GM12873 (cell line): Measurements from ENCODE around the gene WNT9B.

Experiments used
- CTCF ChIP-seq: IDR thresholded peaks from 2 replicates; pipeline ENCODE4 v1.5.1; 2012; ENCODE audit warnings: low read depth, mild to moderate bottlenecking, moderate library complexity, low read length, control low read depth; ENCODE audit not compliant: insufficient read depth; ENCODE audit errors: missing control alignments

WNT9B gene

DNA sequence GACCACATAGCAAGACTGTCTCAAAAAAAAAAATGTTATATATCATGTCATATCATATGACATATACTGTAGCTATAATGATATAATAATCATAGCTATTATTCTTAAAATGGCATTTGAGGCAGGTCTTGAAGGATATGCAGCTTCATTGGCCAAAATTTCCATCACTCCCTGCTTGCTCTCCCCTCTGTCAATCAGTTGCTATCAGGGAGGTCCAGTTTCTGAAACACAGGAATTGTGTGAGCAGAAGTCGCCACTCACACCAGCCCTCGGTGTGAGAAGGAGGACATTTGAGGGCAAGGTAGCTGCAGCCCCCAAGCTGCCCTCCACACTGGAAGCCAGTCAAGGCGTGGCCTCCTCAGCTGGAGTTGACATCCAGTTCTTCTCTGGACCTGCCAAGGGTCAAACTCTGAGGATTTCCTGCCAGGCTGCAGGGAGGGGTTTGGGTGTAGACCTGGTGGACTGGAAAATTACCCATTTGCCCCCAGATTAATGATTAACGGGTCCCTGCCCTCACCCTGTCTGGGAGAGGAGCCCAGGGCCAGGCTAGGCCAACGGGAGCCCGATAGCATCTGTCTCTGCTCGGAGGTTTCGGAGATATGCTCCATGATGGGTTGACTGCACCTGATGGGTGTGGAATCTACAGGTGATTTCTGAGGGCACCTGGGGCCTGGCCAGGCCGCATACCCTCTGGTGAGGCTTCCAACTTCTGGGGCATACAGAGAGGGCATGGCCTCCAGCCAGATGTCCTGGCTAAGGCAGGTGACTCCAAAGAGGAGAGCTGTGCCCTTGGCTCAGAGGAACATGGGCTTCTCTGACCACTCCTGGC is 18.8 kb downstream of the WNT9B start:
- no peak for TF ChIP-seq CTCF

- TF ChIP-seq CTCF: no peak
Observed at GRCh38 chr17:46872421-46872820, 21.0 kb downstream of the WNT9B start.

- no peak for TF ChIP-seq CTCF
Observed at GRCh38 chr17:46873941-46874645, 22.7 kb downstream of the WNT9B start.

DNA sequence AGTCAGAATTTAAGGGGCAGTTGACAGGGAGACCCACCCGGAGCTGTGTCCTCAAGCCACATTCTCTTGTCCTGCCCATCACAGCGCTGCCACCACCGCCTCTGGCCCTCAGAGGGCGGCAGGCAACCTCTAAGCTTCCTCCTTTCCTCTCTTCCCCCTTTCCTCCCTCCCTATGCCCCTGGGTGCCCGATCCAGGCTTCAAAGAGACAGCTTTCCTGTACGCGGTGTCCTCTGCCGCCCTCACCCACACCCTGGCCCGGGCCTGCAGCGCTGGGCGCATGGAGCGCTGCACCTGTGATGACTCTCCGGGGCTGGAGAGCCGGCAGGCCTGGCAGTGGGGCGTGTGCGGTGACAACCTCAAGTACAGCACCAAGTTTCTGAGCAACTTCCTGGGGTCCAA is 23.5 kb downstream of the WNT9B start:
- no peak for TF ChIP-seq CTCF

GRCh38 chr17:46875849-46876352 is 24.5 kb downstream of the WNT9B start:
- TF ChIP-seq CTCF: no peak

DNA sequence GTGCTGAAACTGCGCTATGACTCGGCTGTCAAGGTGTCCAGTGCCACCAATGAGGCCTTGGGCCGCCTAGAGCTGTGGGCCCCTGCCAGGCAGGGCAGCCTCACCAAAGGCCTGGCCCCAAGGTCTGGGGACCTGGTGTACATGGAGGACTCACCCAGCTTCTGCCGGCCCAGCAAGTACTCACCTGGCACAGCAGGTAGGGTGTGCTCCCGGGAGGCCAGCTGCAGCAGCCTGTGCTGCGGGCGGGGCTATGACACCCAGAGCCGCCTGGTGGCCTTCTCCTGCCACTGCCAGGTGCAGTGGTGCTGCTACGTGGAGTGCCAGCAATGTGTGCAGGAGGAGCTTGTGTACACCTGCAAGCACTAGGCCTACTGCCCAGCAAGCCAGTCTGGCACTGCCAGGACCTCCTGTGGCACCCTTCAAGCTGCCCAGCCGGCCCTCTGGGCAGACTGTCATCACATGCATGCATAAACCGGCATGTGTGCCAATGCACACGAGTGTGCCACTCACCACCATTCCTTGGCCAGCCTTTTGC is 25.0 kb downstream of the WNT9B start:
- peak; percentile 70 for TF ChIP-seq CTCF

GRCh38 chr17:46876926-46877325 is 25.5 kb downstream of the WNT9B start:
- TF ChIP-seq CTCF: no peak
